DMS153 treated with DMSO at 0.1 percent for 48 hours (cell line): Measurements from ENCODE around the gene BORCS5.
"Not testable (repeated sequence)": the region's sequence is repeated elsewhere in the genome, so short reads cannot be mapped to it uniquely, and the experiment has no call there.

Experiments
- DNase-seq: peaks from one replicate; lab custom pipeline; 2025; ENCODE audit not compliant: unreplicated experiment; lab: John Stamatoyannopoulos, UW

The BORCS5 gene

GRCh38 chr12:12481631-12482030, 124.8 kb downstream of the BORCS5 start:
- no peak for DNase-seq

- no peak for DNase-seq
These were observed 125.4 kb downstream of the BORCS5 start for GRCh38 chr12:12482150-12482761.

GRCh38 chr12:12482959-12483358, 126.1 kb downstream of the BORCS5 start:
- no peak for DNase-seq

GRCh38 chr12:12483438-12483837, 126.6 kb downstream of the BORCS5 start:
- DNase-seq: no peak

- no peak for DNase-seq
These were observed 129.9 kb downstream of the BORCS5 start for GRCh38 chr12:12486661-12487240.

GRCh38 chr12:12487490-12487889, 130.6 kb downstream of the BORCS5 start:
- DNase-seq: no peak

- no peak for DNase-seq
These were observed 131.4 kb downstream of the BORCS5 start for GRCh38 chr12:12488296-12488695.

GRCh38 chr12:12488823-12489550, 132.1 kb downstream of the BORCS5 start:
- DNase-seq: no peak

- DNase-seq: no peak
These were observed 134.7 kb downstream of the BORCS5 start for GRCh38 chr12:12491606-12492005.

GRCh38 chr12:12492547-12492946, 135.7 kb downstream of the BORCS5 start:
- DNase-seq: no peak

GRCh38 chr12:12495536-12495935, 138.7 kb downstream of the BORCS5 start:
- DNase-seq: no peak

- no peak for DNase-seq
These were observed 141.3 kb downstream of the BORCS5 start for GRCh38 chr12:12498210-12498609.

GRCh38 chr12:12499909-12500604, 143.2 kb downstream of the BORCS5 start:
- DNase-seq: no peak

- no peak for DNase-seq
These were observed 144.2 kb downstream of the BORCS5 start for GRCh38 chr12:12501121-12501520.

- DNase-seq: not testable (repeated sequence)
These were observed 145.4 kb downstream of the BORCS5 start for GRCh38 chr12:12502130-12502814.

- no peak for DNase-seq
These were observed 145.9 kb downstream of the BORCS5 start for GRCh38 chr12:12502815-12503151.

- DNase-seq: no peak
These were observed 146.7 kb downstream of the BORCS5 start for GRCh38 chr12:12503384-12504078.

GRCh38 chr12:12505544-12506495, 148.9 kb downstream of the BORCS5 start:
- no peak for DNase-seq

GRCh38 chr12:12506496-12506890, 149.6 kb downstream of the BORCS5 start:
- DNase-seq: no peak

- no peak for DNase-seq
These were observed 150.2 kb downstream of the BORCS5 start for GRCh38 chr12:12507121-12507520.
